CD4-positive, alpha-beta memory T cell (primary cell): ENCODE results near the gene SLC1A2. TPM values are rescaled to one million over a fixed set of nuclear protein-coding genes. Genes with fewer than 3 reads are reported as not detected.
A peak's percentile ranks its signal among the peaks of the same experiment; 100 is the strongest.

ENCODE experiments used
- CTCF ChIA-PET: fragments of 350-600 bp; sonication (Branson Sonifier 250); formaldehyde crosslinking; loops from one replicate; lab custom pipeline; 2021; ENCODE audit warnings: inconsistent platforms; ENCODE audit not compliant: partially characterized antibody; lab: Charles Lee
- POLR2A ChIA-PET: fragments of 350-600 bp; sonication (Branson Sonifier 250); formaldehyde crosslinking; loops from one replicate; lab custom pipeline; 2021; ENCODE audit not compliant: partially characterized antibody; lab: Charles Lee
- DNase-seq, 5 donors: peaks; one replicate each; pipeline versions ENCODE4 v3.0.0 to v3.0.0-alpha.2; 2020 to 2022; ENCODE audit warnings: mixed read lengths in 1 of 5
- H3K27ac ChIP-seq: one replicate; pipeline ENCODE4 v1.7.0; 2013; ENCODE audit warnings: low read depth, low read length
- H3K27me3 ChIP-seq: 2 replicates; pipeline ENCODE4 v1.7.0; 2013; ENCODE audit warnings: mild to moderate bottlenecking, low read length, moderate library complexity; ENCODE audit not compliant: insufficient read depth
- H3K36me3 ChIP-seq: 2 replicates; pipeline ENCODE4 v1.7.0; 2013; ENCODE audit warnings: mild to moderate bottlenecking, low read length, moderate library complexity; ENCODE audit not compliant: insufficient read depth
- H3K4me1 ChIP-seq: 2 replicates; pipeline ENCODE4 v1.7.0; 2013; ENCODE audit warnings: mild to moderate bottlenecking, low read length, moderate library complexity; ENCODE audit not compliant: insufficient read depth
- H3K4me3 ChIP-seq, 2 donors: one replicate each; pipeline ENCODE4 v1.7.0; 2013; ENCODE audit warnings: low read length in 2 of 2, mild to moderate bottlenecking in 1 of 2
- H3K9me3 ChIP-seq, 2 donors: one replicate each; pipeline ENCODE4 v1.7.0; 2013; ENCODE audit warnings: low read length in 2 of 2, control low read depth in 1 of 2; ENCODE audit not compliant: control insufficient read depth in 1 of 2
- H3K27ac Mint-ChIP-seq, 7 donors: one replicate each; pipeline ENCODE4 v1.8.0; 2020 to 2021; ENCODE audit warnings: mixed read lengths in 7 of 7, mild to moderate bottlenecking in 6 of 7, inconsistent platforms in 3 of 7, moderate library complexity in 3 of 7
- H3K27me3 Mint-ChIP-seq, 2 donors: one replicate each; pipeline ENCODE4 v1.8.0; 2020 to 2021; ENCODE audit warnings: mixed read lengths in 2 of 2
- H3K36me3 Mint-ChIP-seq, 2 donors: one replicate each; pipeline ENCODE4 v1.8.0; 2020 to 2021; ENCODE audit warnings: mixed read lengths in 2 of 2, inconsistent platforms in 1 of 2, mild to moderate bottlenecking in 1 of 2
- H3K4me1 Mint-ChIP-seq, 4 donors: one replicate each; pipeline ENCODE4 v1.8.0; 2020 to 2021; ENCODE audit warnings: mixed read lengths in 4 of 4, mild to moderate bottlenecking in 1 of 4
- H3K4me3 Mint-ChIP-seq, 8 donors: one replicate each; pipeline ENCODE4 v1.8.0; 2020 to 2021; ENCODE audit warnings: mixed read lengths in 8 of 8, mild to moderate bottlenecking in 7 of 8, moderate library complexity in 6 of 8, inconsistent platforms in 3 of 8
- H3K9me3 Mint-ChIP-seq, 8 donors: one replicate each; pipeline ENCODE4 v1.8.0; 2020 to 2021; ENCODE audit warnings: mixed read lengths in 8 of 8, mild to moderate bottlenecking in 5 of 8, inconsistent platforms in 3 of 8, moderate library complexity in 1 of 8
- intact Hi-C: fragments of 100-400 bp; cut with micrococcal nuclease; formaldehyde crosslinking; loops from one replicate; pipeline ENCODE4 v1.15.1; 2023
- polyA plus RNA-seq, 2 donors: library from polyadenylated mRNA; unstranded; fragments of 300-500 nt; fragmentation: Illumina TruSeq; gene quantifications; one replicate each; pipeline ENCODE4 v1.2.3, GENCODE V29; 2021
- total RNA-seq, 2 experiments: library from RNA; stranded (reverse); gene quantifications; one replicate each; pipeline ENCODE4 v1.2.3, GENCODE V29; 2021

The SLC1A2 gene
- total and polyA plus RNA-seq, 4 experiments from 2014 or later = 0.08 to 0.25 (median 0.11) TPM

DNA sequence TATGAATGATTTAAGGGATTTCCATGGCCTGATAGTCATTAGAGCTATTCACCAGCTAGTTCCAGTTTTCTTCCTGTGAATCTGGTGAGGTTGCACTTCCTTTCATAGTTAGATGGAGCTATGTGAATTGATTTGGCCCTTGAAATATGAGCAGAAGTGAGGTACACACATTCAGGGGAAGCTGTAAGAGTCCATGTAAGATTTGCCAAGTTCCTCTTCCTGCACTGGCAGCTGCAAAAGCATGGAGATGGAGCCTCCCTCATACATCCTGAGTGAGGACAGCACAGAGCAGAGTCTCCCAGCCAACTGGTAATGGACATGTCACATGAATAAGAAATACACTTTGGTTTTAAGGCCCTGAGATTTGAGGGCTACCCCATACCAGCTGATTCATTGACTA, 168.7 kb downstream of the SLC1A2 start:
- H3K4me3 Mint-ChIP-seq = no peak overlapping the region
- DNase-seq = no peak
- Histone ChIP-seq H3K27ac (no peak overlapping the region), H3K4me1 (peaks cover 36% of the 10 kb centered on the region), H3K9me3 (no peaks in the 10 kb centered on the region), H3K4me3 (no peak overlapping the region), H3K36me3 (no peaks in the 10 kb centered on the region), H3K27me3 (no peaks in the 10 kb centered on the region)
- peaks cover 0 to 16% (median 10%) of the 10 kb centered on the region in 8 donors for H3K9me3 Mint-ChIP-seq
- H3K4me1 Mint-ChIP-seq = peaks cover 23 to 45% (median 32%) of the 10 kb centered on the region in 4 donors
- H3K27ac Mint-ChIP-seq = peak overlapping the region in 3 of 7 donors; percentile 52 to 73 (median 70)
- peaks cover 0 to 2% of the 10 kb centered on the region in 2 donors for H3K36me3 Mint-ChIP-seq
- no peaks in the 10 kb centered on the region for H3K27me3 Mint-ChIP-seq
- ChIA-PET CTCF (interaction anchor here (1.2 kb wide), 1 partner anchor 55 kb away, joined by 4 read pairs; no protein-coding TSS in a partner anchor), POLR2A (interaction anchor here (1.0 to 1.1 kb wide), 2 partner anchors 9 to 10 kb away, joined by 3 to 4 read pairs; no protein-coding TSS in a partner anchor)
- intact Hi-C loops = no loop called here

DNA sequence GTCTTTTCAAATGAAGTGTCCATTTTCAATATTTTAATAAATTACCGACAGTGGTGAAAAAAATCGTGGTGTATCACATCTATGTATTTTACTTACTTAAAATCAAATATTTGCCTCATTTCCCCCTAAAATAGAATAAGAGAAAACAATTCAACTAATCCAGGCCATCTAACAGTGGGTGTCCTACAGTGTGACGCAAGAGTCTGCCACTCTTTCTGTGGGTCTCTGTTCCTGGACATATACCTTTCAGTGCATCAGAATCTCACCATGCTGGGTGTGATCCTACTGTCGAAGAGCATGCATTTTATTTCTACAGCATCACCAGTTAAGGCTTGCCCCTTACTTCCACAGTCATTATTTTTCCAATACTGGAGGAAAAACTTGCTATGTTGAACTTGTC, 169.2 kb downstream of the SLC1A2 start:
- H3K9me3 Mint-ChIP-seq = peaks cover 0 to 16% (median 10%) of the 10 kb centered on the region in 8 donors
- H3K27me3 Mint-ChIP-seq = no peaks in the 10 kb centered on the region
- peaks cover 0 to 2% of the 10 kb centered on the region in 2 donors for H3K36me3 Mint-ChIP-seq
- Histone ChIP-seq H3K4me3 (no peak overlapping the region), H3K36me3 (no peaks in the 10 kb centered on the region), H3K9me3 (no peaks in the 10 kb centered on the region), H3K27me3 (no peaks in the 10 kb centered on the region), H3K4me1 (peaks cover 38% of the 10 kb centered on the region), H3K27ac (no peak overlapping the region)
- intact Hi-C loops = no loop called here
- no peak overlapping the region for H3K4me3 Mint-ChIP-seq
- no peak for DNase-seq
- H3K27ac Mint-ChIP-seq = peak overlapping the region in 3 of 7 donors; percentile 52 to 73 (median 70)
- H3K4me1 Mint-ChIP-seq = peaks cover 26 to 45% (median 34%) of the 10 kb centered on the region in 4 donors
- POLR2A ChIA-PET = interaction anchor here (1.1 kb wide), 1 partner anchor 8 kb away, joined by 4 read pairs; no protein-coding TSS in a partner anchor
- CTCF ChIA-PET = interaction anchor here (1.2 kb wide), 1 partner anchor 55 kb away, joined by 4 read pairs; no protein-coding TSS in a partner anchor

DNA sequence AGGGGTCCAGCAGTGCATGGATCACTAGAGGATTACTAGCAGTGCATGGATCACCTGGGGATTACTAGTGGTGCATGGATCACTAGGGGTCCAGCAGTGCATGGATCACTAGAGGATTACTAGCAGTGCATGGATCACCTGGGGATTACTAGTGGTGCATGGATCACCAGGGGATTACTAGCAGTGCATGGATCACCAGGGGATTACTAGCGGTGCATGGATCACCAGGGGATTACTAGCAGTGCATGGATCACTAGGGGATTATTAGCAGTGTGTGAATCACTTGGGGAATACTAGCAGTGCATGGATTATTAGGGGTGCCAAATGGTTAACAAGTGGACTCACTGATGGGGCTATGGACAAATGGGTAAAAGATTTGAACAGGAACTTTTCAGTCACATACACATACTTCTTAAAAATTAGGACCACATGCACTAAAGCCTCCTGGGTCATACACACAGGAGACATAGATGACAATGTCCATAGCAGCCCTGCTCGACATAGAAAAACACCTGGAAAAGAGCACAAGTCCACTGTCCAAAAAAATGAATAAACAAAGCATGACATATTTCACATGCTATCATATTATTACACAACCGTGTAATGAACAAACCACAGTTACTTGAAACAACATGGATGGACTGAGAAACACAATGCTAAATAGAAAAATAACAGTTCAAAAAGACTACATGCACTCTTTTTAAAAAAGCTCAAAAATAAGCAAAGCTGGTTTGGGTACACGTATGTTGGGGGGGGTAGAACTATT, 170.6 kb downstream of the SLC1A2 start:
- Mint-ChIP-seq H3K27ac (peak overlapping the region; percentile 61 to 99 (median 98)), H3K4me1 (peaks cover 33 to 58% (median 44%) of the 10 kb centered on the region in 4 donors), H3K27me3 (no peaks in the 10 kb centered on the region), H3K36me3 (peaks cover 0 to 2% of the 10 kb centered on the region in 2 donors), H3K9me3 (peaks cover 0 to 16% (median 10%) of the 10 kb centered on the region in 8 donors), H3K4me3 (peak overlapping the region in 3 of 8 donors; percentile 8 to 38 (median 20))
- no peaks in the 10 kb centered on the region for H3K27me3 ChIP-seq
- peaks cover 53% of the 10 kb centered on the region for H3K4me1 ChIP-seq
- H3K36me3 ChIP-seq = no peaks in the 10 kb centered on the region
- ChIA-PET CTCF (interaction anchor here (1.1 kb wide), 2 partner anchors 8 to 57 kb away, joined by 3 read pairs; no protein-coding TSS in a partner anchor), POLR2A (interaction anchor here (0.8 kb wide), 1 partner anchor 9 kb away, joined by 3 read pairs; no protein-coding TSS in a partner anchor)
- H3K9me3 ChIP-seq = no peaks in the 10 kb centered on the region
- peak overlapping the region; percentile 47 for H3K27ac ChIP-seq
- intact Hi-C loops = no loop called here
- no peak for DNase-seq
- H3K4me3 ChIP-seq = no peak overlapping the region

DNA sequence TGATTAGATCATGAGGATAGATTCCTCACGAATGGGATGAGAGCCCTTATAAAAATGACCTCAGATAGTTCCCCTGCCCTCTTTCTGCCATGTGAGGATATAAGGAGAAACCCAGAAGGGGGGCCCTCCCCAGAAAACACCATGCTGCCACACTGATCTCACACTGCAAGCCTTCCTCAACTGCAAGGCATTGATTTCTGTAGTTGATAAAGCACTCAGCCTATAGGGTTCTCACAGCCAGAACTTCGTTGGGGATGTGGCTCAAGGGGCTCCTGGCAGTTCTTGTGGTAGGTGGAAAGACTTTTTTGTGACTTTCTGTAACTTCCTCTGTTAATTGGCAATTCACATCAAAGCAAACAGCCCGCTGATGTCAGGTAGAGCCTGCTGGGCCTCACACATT, 171.5 kb downstream of the SLC1A2 start:
- peaks cover 0 to 16% (median 10%) of the 10 kb centered on the region in 8 donors for H3K9me3 Mint-ChIP-seq
- Histone ChIP-seq H3K27ac (peak overlapping the region; percentile 47), H3K4me3 (no peak overlapping the region), H3K36me3 (no peaks in the 10 kb centered on the region), H3K27me3 (no peaks in the 10 kb centered on the region), H3K9me3 (no peaks in the 10 kb centered on the region), H3K4me1 (peaks cover 62% of the 10 kb centered on the region)
- peaks cover 39 to 67% (median 50%) of the 10 kb centered on the region in 4 donors for H3K4me1 Mint-ChIP-seq
- peak in 4 of 5 donors; percentile 66 to 73 (median 70) for DNase-seq
- CTCF ChIA-PET = interaction anchor here (1.0 to 3.5 kb wide), 3 partner anchors 11 to 109 kb away, joined by 3 to 49 read pairs (median 4); partner anchors contain the start of gene CD44
- peak overlapping the region; percentile 95 to 99 (median 98) for H3K27ac Mint-ChIP-seq
- peaks cover 0 to 2% of the 10 kb centered on the region in 2 donors for H3K36me3 Mint-ChIP-seq
- POLR2A ChIA-PET = interaction anchor here (1.0 to 3.2 kb wide), 18 partner anchors 9 to 332 kb away, joined by 3 to 72 read pairs (median 5); partner anchors contain the start of genes APIP, CD44 and PDHX
- intact Hi-C loops = loop anchor here (1.0 kb wide), 2 partner anchors 9 to 10 kb away; no protein-coding TSS in a partner anchor
- H3K4me3 Mint-ChIP-seq = peak overlapping the region in 7 of 8 donors; percentile 33 to 78 (median 67)
- no peaks in the 10 kb centered on the region for H3K27me3 Mint-ChIP-seq

DNA sequence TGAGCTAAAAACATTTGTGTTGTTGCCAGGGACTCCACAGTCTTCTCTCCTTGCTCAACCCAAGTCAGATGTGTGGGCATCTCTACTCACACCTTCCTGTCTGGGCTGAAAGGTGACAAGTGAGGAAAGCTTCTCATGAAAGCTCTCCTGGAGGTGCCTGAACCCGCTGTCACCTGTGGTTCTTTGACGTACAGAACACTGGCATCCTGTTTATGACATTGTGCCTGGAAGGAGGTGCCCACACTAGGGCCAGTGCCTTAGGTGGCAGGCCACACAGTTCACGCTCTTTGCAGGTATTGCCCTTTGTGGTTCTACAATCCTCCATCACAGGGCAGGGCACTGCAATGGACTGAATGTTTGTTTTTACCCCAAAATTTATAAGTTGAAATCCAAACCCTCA, 171.9 kb downstream of the SLC1A2 start:
- peak overlapping the region in 7 of 8 donors; percentile 33 to 78 (median 67) for H3K4me3 Mint-ChIP-seq
- Histone ChIP-seq H3K4me3 (no peak overlapping the region), H3K36me3 (no peaks in the 10 kb centered on the region), H3K27me3 (no peaks in the 10 kb centered on the region), H3K27ac (peak overlapping the region; percentile 47), H3K4me1 (peaks cover 66% of the 10 kb centered on the region), H3K9me3 (no peaks in the 10 kb centered on the region)
- H3K27me3 Mint-ChIP-seq = no peaks in the 10 kb centered on the region
- H3K27ac Mint-ChIP-seq = peak overlapping the region; percentile 95 to 99 (median 98)
- intact Hi-C loops = loop anchor here (1.0 kb wide), 2 partner anchors 9 to 10 kb away; no protein-coding TSS in a partner anchor
- DNase-seq = peak; percentile 87 to 93 (median 91)
- peaks cover 0 to 2% of the 10 kb centered on the region in 2 donors for H3K36me3 Mint-ChIP-seq
- ChIA-PET POLR2A (interaction anchor here (0.8 to 3.2 kb wide), 23 partner anchors 9 to 331 kb away, joined by 3 to 72 read pairs (median 4); partner anchors contain the start of genes APIP, CD44 and PDHX), CTCF (interaction anchor here (1.0 to 3.5 kb wide), 7 partner anchors 11 to 169 kb away, joined by 3 to 49 read pairs (median 4); partner anchors contain the start of gene CD44)
- peaks cover 0 to 16% (median 10%) of the 10 kb centered on the region in 8 donors for H3K9me3 Mint-ChIP-seq
- peaks cover 43 to 71% (median 55%) of the 10 kb centered on the region in 4 donors for H3K4me1 Mint-ChIP-seq

DNA sequence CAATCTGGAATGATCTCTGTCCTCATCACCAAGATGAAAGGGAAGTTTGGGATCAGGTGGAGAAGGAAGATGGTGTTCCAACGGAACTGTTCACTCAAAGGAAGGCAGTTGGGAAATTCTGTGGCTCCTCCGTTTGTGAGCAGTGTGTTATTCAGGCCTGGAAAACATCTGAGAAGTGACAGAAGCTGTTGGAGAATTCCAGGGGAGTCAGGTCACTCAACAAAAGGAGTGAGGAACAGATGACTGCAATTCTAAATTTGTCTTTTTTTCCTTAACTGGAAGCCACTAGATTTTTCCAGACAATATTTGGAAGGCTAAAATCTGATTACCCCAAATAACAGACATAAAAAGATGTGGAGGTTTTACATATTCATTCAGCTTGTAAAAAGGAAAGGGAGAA, 172.6 kb downstream of the SLC1A2 start:
- peaks cover 72% of the 10 kb centered on the region for H3K4me1 ChIP-seq
- H3K9me3 ChIP-seq = no peaks in the 10 kb centered on the region
- Mint-ChIP-seq H3K36me3 (peaks cover 0 to 2% of the 10 kb centered on the region in 2 donors), H3K27me3 (no peaks in the 10 kb centered on the region), H3K9me3 (peaks cover 0 to 16% (median 10%) of the 10 kb centered on the region in 8 donors), H3K4me3 (peak overlapping the region in 5 of 8 donors; percentile 18 to 77 (median 67)), H3K27ac (peak overlapping the region; percentile 95 to 99 (median 98)), H3K4me1 (peaks cover 47 to 78% (median 62%) of the 10 kb centered on the region in 4 donors)
- H3K27ac ChIP-seq = peak overlapping the region; percentile 47
- ChIA-PET POLR2A (interaction anchor here (0.6 to 3.2 kb wide), 25 partner anchors 8 to 1177 kb away, joined by 3 to 72 read pairs (median 4); partner anchors contain the start of genes APIP, CD44 and PDHX), CTCF (interaction anchor here (1.0 to 3.5 kb wide), 9 partner anchors 10 to 320 kb away, joined by 3 to 49 read pairs (median 4); partner anchors contain the start of gene CD44)
- intact Hi-C loops = loop anchor here (1.0 kb wide), 2 partner anchors 8 to 11 kb away; no protein-coding TSS in a partner anchor
- H3K36me3 ChIP-seq = no peaks in the 10 kb centered on the region
- no peaks in the 10 kb centered on the region for H3K27me3 ChIP-seq
- no peak for DNase-seq
- no peak overlapping the region for H3K4me3 ChIP-seq
